Muscle layer of colon (tissue), 2 donors: ENCODE measurements around the gene MRPL53.

Experiments
- H3K27ac ChIP-seq: one replicate; pipeline ENCODE4 v1.7.0; 2013; ENCODE audit warnings: low read depth, mild to moderate bottlenecking, low read length, moderate library complexity
- H3K27me3 ChIP-seq, 2 donors: one replicate each; pipeline ENCODE4 v1.7.0; 2013; ENCODE audit warnings: low read length in 2 of 2, mild to moderate bottlenecking in 2 of 2; ENCODE audit not compliant: insufficient read depth in 2 of 2, control insufficient read depth in 1 of 2
- H3K36me3 ChIP-seq: one replicate; pipeline ENCODE4 v1.7.0; 2013; ENCODE audit warnings: mild to moderate bottlenecking, low read length; ENCODE audit not compliant: insufficient read depth
- H3K4me1 ChIP-seq: one replicate; pipeline ENCODE4 v1.7.0; 2013; ENCODE audit warnings: mild to moderate bottlenecking, low read length; ENCODE audit not compliant: insufficient read depth
- H3K4me3 ChIP-seq, 2 donors: one replicate each; pipeline ENCODE4 v1.7.0; 2013; ENCODE audit warnings: low read length in 2 of 2, low read depth in 1 of 2, mild to moderate bottlenecking in 1 of 2, moderate library complexity in 1 of 2
- H3K9ac ChIP-seq: one replicate; pipeline ENCODE4 v1.7.0; 2013; ENCODE audit warnings: low read length
- H3K9me3 ChIP-seq: one replicate; pipeline ENCODE4 v1.7.0; 2013; ENCODE audit warnings: mild to moderate bottlenecking, low read length
- donor health status: abdominal sarcoma.
- donor health status: Adenocarcinoma of cecum.

MRPL53 gene

DNA sequence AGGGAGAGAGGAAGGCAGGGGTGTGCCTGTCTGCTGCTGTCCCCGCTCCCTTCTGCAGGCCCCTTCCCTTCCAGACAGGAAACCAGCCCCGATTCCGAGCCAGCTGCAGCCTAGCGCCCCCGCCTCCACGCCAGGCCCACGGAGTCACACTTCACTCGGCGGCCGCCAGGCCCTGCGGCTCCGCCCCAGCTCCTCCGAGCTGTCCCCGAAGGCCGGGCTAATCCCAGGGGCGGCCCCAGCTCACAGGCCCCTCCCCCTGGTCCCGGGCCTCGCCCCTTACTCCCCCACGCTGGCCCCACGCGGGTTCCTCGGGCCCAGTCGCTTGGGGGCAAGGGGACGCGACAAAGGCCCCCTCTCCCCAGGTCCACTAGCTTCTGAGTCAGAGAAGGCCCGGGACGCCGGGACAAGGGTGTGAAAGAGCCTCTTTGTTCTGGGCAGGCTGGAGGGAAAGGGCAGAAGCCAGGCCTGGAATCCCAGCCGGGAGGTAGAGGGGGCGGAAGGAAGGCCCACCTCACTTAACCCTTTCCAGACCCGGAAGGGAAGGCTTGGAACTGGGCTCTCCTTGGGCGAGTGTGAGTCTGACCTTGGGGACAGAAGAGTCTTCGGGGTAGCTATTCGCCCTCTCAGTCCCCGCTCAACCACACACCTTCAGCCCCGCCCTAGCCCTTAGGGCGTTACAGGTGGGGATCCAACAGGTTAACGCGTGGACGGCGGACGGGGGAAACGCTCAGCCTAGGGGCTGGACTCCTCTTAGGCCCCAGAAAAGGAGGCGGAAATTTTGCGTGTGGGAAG is 31.9 kb downstream of the MRPL53 start:
- peak overlapping the region; percentile 60 for H3K27ac ChIP-seq
- peak overlapping the region; percentile 71 for H3K9ac ChIP-seq
- peak overlapping the region; percentile 48 to 88 for H3K4me3 ChIP-seq
- H3K27me3 ChIP-seq: peaks cover 0 to 18% of the 10 kb centered on the region in 2 donors
- H3K9me3 ChIP-seq: no peaks in the 10 kb centered on the region
- H3K36me3 ChIP-seq: peaks cover 5% of the 10 kb centered on the region
- peaks cover 12% of the 10 kb centered on the region for H3K4me1 ChIP-seq

DNA sequence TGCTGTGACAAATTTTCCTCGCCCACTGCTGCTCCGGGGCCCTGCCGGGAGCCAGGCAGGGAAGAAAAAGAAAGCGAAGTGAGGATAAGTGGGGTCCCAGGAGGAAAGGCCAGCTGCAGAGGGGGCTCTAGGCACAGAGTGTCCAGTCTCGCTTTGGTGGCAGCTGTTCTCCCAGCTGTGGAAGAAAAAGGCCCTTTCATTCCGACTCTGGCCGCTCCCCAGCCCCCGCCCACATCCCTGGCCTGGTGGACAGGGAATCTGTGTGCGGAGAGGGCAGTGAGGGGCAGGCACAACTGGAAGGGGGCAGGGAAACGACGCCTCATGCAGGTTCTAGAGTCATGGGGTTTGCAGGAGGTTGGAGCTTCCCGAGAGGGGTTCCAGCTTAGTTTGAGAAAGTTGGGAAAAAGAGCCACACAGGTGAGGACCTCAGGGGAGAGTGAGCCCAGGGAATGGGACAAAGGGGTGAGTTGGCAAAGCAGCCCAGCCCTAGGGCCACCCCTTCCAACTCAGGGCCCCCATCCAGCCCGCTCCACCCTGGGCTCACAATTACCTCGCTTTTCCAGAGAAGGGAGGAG is 32.6 kb downstream of the MRPL53 start:
- H3K36me3 ChIP-seq: peaks cover 10% of the 10 kb centered on the region
- H3K9ac ChIP-seq: peak overlapping the region; percentile 71
- H3K27ac ChIP-seq: peak overlapping the region; percentile 60
- H3K9me3 ChIP-seq: no peaks in the 10 kb centered on the region
- peaks cover 12% of the 10 kb centered on the region for H3K4me1 ChIP-seq
- peaks cover 0 to 18% of the 10 kb centered on the region in 2 donors for H3K27me3 ChIP-seq
- H3K4me3 ChIP-seq: peak overlapping the region; percentile 40 to 88

DNA sequence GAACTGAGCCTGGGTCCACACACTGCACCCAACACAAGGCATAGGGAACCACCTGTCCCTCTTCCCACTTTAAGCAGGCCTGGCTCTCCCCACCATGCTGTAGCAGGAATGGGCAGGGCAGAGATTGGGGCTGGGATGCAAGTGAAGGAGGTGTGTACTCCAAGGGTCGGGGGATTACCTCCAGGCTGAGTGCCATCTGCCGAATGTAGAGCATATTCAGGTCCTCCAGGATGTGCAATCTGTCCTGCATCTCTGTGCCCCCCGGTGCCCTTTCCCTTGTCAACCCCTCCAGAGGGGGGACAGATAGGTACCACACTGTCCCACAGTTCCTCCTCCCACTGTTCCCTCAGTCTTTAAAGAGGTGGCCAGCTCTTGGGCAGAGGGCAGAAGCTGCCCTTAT is 33.1 kb downstream of the MRPL53 start:
- Histone ChIP-seq H3K4me1 (peaks cover 12% of the 10 kb centered on the region), H3K27ac (peak overlapping the region; percentile 60)

DNA sequence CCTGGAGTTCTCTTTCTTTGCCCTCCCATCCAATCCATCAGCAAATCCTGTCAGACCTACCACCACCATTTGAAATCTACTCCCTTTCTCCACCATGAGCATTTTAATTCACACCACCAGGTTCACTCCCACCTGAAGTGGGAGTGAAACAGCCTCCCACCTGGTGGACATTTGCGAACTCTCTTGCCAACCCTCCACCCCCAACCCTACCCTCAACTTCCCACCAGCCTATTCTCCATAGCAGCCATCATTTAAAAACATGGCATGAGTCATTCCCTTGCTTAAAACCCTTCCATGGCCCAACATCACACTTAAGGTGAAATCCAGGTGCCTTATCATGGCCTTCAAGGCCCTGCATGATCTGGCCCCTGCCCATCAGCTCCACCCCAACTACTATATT is 34.2 kb downstream of the MRPL53 start:
- Histone ChIP-seq H3K36me3 (peaks cover 10% of the 10 kb centered on the region), H3K9me3 (no peaks in the 10 kb centered on the region), H3K9ac (no peak overlapping the region), H3K27ac (no peak overlapping the region), H3K4me3 (peak overlapping the region in 1 of 2 donors; percentile 88), H3K4me1 (peaks cover 12% of the 10 kb centered on the region), H3K27me3 (peaks cover 0 to 18% of the 10 kb centered on the region in 2 donors)

More for the DNA sequence above, 33.1 kb downstream of the MRPL53 start:
- H3K4me3 ChIP-seq: peak overlapping the region; percentile 40 to 88
- H3K36me3 ChIP-seq: peaks cover 10% of the 10 kb centered on the region
- H3K9me3 ChIP-seq: no peaks in the 10 kb centered on the region
- H3K9ac ChIP-seq: peak overlapping the region; percentile 71
- peaks cover 0 to 18% of the 10 kb centered on the region in 2 donors for H3K27me3 ChIP-seq

DNA sequence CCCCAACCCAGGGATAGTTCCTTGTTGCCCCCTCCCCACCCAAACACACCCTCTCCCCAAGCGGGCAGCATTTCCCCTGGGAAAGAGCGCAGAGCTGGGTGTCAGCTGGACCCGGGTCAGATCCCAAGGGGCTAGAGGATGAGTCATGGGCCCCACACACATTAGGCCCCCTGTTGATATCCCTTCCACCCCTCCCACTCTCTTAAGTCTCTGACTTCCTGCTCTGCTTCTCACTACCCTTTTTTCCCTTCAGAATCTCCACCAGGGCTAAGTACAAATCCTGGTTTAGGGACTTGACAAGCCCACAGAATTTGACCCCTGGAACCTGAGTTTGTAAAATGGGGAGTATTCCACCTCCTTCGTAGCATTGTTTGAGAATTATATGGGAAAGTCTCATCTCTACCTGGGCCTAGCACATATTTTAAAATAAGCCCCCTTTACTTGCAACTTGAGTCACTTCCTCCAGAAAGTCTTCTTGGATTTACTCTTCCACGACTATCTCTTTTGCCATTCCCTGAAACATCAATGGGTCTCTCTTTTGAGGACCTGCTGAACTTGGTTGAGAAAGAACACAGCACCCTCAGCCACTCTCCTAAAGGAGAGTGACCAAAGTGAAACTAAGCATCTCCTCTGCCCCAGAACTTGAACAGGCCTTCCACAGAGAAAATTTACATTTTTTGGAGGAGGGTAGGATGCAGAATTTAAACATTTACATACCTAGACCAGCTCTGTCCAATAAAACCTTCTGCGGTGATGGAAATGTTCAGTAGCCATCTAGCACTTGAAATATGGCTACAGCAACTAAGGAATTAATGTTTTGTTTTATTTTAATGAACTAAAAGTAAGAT is 35.4 kb downstream of the MRPL53 start:
- H3K27ac ChIP-seq: no peak overlapping the region
- H3K9ac ChIP-seq: no peak overlapping the region
- peaks cover 12% of the 10 kb centered on the region for H3K4me1 ChIP-seq
- H3K4me3 ChIP-seq: no peak overlapping the region
- H3K9me3 ChIP-seq: no peaks in the 10 kb centered on the region
- peaks cover 17% of the 10 kb centered on the region for H3K36me3 ChIP-seq
- H3K27me3 ChIP-seq: peaks cover 0 to 14% of the 10 kb centered on the region in 2 donors

DNA sequence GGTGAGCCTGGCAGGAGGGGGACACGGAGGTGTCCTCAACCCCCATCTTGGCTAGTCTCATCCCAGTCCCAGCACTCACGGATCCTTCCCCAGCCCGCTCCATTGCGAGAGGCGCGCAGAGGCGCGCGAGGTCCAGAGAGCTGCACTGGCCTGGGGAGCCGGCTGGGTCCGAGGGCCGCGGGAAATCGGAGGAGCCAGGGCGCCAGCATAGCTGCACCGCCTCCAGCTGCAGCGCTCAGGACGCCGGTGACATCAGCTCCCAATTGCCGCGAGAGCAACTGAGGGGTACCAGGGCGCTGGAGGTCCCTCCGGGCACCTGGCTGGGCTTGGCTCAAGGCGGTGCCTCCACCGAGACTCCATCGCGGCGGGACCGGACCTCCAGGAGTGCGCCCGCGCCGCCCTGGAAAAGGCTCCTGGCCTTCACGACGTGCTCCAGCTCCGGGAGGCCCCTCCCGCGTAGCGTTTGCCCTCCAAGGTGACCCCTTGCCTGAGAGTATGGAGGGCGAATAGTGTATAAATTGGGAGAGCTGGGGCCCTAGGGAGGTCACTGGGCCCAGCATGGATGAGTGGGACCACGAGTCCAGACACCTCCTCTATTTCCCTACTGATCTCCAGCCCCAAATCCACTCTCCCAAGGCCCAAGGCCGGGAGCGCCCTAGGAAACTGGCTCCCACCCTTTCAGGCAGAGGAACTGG is 36.2 kb downstream of the MRPL53 start:
- Histone ChIP-seq H3K36me3 (peaks cover 24% of the 10 kb centered on the region), H3K4me3 (no peak overlapping the region), H3K27me3 (peaks cover 0 to 6% of the 10 kb centered on the region in 2 donors), H3K9me3 (no peaks in the 10 kb centered on the region), H3K4me1 (peaks cover 12% of the 10 kb centered on the region), H3K9ac (no peak overlapping the region), H3K27ac (no peak overlapping the region)

DNA sequence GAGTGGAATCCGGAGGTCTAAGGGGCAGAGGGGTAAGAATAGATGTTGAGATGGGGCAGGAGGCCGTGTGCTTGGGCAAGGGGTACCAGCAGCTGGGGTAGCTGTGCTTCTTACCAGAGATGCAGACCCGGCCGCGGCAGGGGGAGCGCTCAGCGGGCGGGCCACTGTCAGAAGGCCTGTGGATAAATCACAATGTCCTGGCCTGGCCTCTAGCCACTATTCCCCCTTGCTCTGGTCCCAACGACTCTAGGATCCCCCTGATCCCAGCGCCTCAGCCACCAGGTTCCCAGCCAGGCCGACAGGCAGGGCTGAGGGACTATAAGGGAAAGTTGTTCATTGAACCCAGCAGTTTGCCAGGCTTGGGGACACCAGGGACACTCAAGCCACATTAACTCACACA is 42.0 kb downstream of the MRPL53 start:
- H3K9ac ChIP-seq: no peak overlapping the region
- no peak overlapping the region for H3K27ac ChIP-seq
- H3K4me3 ChIP-seq: no peak overlapping the region
- no peaks in the 10 kb centered on the region for H3K27me3 ChIP-seq
- no peaks in the 10 kb centered on the region for H3K9me3 ChIP-seq
- peaks cover 56% of the 10 kb centered on the region for H3K36me3 ChIP-seq
- H3K4me1 ChIP-seq: no peaks in the 10 kb centered on the region

DNA sequence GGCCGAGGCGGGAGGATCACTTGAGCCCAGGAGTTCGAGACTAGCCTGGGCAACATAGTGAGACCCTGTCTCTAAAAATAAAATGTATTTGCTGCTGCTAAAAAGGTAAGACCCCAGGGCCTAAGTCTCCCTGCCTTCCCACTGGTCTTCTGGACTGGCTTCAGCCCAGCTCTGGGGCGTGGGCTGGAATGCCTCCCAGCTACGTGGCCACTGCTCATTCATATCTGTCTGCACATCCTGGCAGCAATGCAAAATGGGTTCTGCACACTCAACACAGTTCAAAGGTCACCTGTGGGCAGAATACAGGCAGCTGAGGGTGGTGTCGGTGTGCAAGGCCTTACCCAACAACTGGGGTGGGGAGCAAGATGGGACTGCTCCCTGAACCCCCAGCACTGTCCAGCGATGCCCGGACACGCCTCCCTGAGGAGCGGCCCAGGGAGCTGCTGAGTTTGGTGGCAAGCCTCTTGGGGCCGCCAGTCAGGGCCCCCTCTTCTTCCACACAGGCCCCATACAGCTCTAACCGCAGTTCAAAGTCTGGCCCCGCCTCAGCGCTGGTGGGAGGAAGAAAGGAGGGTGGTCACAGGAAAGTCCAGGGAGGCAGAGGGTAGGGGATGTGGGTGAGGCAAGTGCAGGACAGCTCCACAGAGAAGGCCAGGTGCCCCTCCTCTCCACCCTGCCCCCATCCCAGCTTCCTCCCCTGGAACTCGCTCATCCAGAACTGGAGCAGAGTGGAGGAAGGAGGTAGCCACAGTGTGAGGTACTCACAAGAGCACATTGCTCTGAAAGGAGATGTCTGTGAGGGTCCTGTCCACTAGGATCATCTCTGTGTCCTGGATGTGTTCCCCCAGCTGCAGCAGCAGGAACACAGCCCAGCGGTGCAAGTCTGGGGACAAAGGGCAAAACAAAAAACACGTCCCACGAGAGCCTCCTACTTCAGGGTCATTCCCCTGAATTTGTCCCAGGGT is 42.7 kb downstream of the MRPL53 start:
- Histone ChIP-seq H3K27me3 (no peaks in the 10 kb centered on the region), H3K9ac (no peak overlapping the region), H3K4me1 (no peaks in the 10 kb centered on the region), H3K27ac (no peak overlapping the region), H3K9me3 (no peaks in the 10 kb centered on the region), H3K4me3 (no peak overlapping the region), H3K36me3 (peaks cover 52% of the 10 kb centered on the region)

DNA sequence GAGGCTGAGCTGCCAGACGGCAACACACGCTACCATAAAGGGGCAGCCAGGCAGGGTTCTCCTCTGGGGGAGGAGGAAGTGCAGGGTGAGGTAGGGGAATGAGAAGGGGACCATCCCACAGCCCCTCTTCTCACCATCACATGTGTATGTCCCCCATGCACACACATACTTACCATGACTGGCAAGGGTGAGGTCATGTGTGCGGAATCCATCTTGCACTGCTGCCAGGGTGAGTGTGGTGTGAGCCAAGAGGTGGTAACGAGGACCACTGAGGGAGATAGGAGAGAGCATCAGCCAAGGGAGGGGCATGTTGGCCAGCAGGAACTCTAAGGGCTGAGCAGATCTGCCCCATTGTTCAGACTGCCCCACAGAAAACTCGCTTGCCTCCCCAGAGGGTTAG is 43.8 kb downstream of the MRPL53 start:
- H3K9ac ChIP-seq: no peak overlapping the region
- H3K36me3 ChIP-seq: peaks cover 52% of the 10 kb centered on the region
- no peaks in the 10 kb centered on the region for H3K9me3 ChIP-seq
- H3K4me3 ChIP-seq: no peak overlapping the region
- no peak overlapping the region for H3K27ac ChIP-seq
- no peaks in the 10 kb centered on the region for H3K27me3 ChIP-seq
- H3K4me1 ChIP-seq: no peaks in the 10 kb centered on the region

DNA sequence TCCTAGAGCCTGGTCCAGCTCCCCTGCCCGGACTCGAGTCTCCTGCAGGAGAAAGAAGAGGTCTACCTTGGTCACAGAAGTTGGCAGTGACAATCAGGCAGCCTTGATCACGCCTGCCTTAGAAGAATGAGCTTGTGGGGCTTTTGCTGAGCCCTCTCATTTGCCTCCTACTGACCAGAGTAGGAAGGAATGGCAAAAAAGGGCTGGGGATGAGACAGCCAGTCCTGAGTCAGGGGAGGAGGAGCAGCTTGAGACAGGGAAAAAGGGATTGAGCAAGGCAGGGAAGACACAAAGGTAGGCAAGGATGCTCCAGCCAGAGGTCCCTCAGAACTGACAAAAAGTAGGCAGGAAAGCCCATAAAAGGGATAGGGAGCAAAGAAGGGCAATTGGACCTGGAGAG is 44.9 kb downstream of the MRPL53 start:
- no peaks in the 10 kb centered on the region for H3K4me1 ChIP-seq
- no peaks in the 10 kb centered on the region for H3K9me3 ChIP-seq
- no peaks in the 10 kb centered on the region for H3K27me3 ChIP-seq
- H3K4me3 ChIP-seq: no peak overlapping the region
- peaks cover 50% of the 10 kb centered on the region for H3K36me3 ChIP-seq
- H3K9ac ChIP-seq: no peak overlapping the region
- no peak overlapping the region for H3K27ac ChIP-seq
